DOHH2 (cell line): ENCODE data around the gene IRF2BP2.
A peak's percentile ranks its signal among the peaks of the same experiment; 100 is the strongest.

Source experiments
- H3F3A ChIP-seq: fragments of 200-600 bp; sonication (generic), shearing (Covaris generic); 2 replicates; pipeline ENCODE4 v1.6.0; 2016; ENCODE audit warnings: antibody characterized with exemption, mild to moderate bottlenecking; ENCODE audit not compliant: control insufficient read depth, insufficient read depth
- H3K27ac ChIP-seq: fragments of 200-600 bp; sonication (generic); 2 replicates; pipeline ENCODE4 v1.5.1; 2014; ENCODE audit warnings: low read depth, mild to moderate bottlenecking, low read length, moderate library complexity
- H3K27me3 ChIP-seq: fragments of 200-600 bp; sonication (generic); 2 replicates; pipeline ENCODE4 v1.6.1; 2014; ENCODE audit warnings: mild to moderate bottlenecking, low read length, mixed read lengths; ENCODE audit not compliant: control insufficient read depth
- H3K36me3 ChIP-seq: fragments of 200-600 bp; sonication (generic); 2 replicates; pipeline ENCODE4 v1.6.1; 2014; ENCODE audit warnings: mild to moderate bottlenecking, low read length, moderate library complexity, mixed read lengths; ENCODE audit not compliant: control insufficient read depth
- H3K4me1 ChIP-seq: fragments of 200-600 bp; sonication (generic); 2 replicates; pipeline ENCODE4 v1.6.1; 2014; ENCODE audit warnings: mild to moderate bottlenecking, low read length, mixed read lengths; ENCODE audit not compliant: control insufficient read depth
- H3K4me2 ChIP-seq: fragments of 200-600 bp; sonication (generic); 2 replicates; pipeline ENCODE4 v1.6.0; 2014; ENCODE audit warnings: mild to moderate bottlenecking, low read length, moderate library complexity
- H3K4me3 ChIP-seq: fragments of 200-600 bp; sonication (generic); 2 replicates; pipeline ENCODE4 v1.5.1; 2014; ENCODE audit warnings: mild to moderate bottlenecking, low read length, mixed read lengths
- H3K79me2 ChIP-seq: fragments of 200-600 bp; sonication (generic); 2 replicates; pipeline ENCODE4 v1.6.1; 2014; ENCODE audit warnings: mild to moderate bottlenecking, low read length, mixed read lengths; ENCODE audit not compliant: control insufficient read depth
- H3K9me2 ChIP-seq: fragments of 200-600 bp; sonication (generic); replicated peaks from 2 replicates; pipeline ENCODE4 v1.6.1; 2014; ENCODE audit warnings: mild to moderate bottlenecking, low read length, mixed read lengths; ENCODE audit not compliant: control insufficient read depth
- H3K9me3 ChIP-seq: fragments of 200-600 bp; sonication (generic); 2 replicates; pipeline ENCODE4 v1.6.1; 2014; ENCODE audit warnings: antibody characterized with exemption, low read length, mixed read lengths; ENCODE audit not compliant: control insufficient read depth, insufficient read depth
- H4K20me1 ChIP-seq: fragments of 200-600 bp; sonication (generic); 2 replicates; pipeline ENCODE4 v1.6.0; 2014; ENCODE audit warnings: low read depth, mild to moderate bottlenecking, antibody characterized with exemption, low read length, moderate library complexity; ENCODE audit not compliant: control insufficient read depth, insufficient read depth
- EZH2phosphoT487 ChIP-seq: fragments of 200-600 bp; sonication (generic); IDR thresholded peaks from 2 replicates; pipeline ENCODE4 v1.6.1; 2017; ENCODE audit warnings: borderline replicate concordance, mild to moderate bottlenecking, antibody characterized with exemption, low read length, moderate library complexity, mixed read lengths
- TF ChIP-seq, protein P1 (sequence below): fragments of 200-600 bp; sonication (generic); IDR thresholded peaks from one replicate; pipeline ENCODE4 v1.5.1; 2014; ENCODE audit warnings: antibody characterized with exemption, mild to moderate bottlenecking, low read depth, low read length; ENCODE audit not compliant: poor library complexity, severe bottlenecking

IRF2BP2 gene

DNA sequence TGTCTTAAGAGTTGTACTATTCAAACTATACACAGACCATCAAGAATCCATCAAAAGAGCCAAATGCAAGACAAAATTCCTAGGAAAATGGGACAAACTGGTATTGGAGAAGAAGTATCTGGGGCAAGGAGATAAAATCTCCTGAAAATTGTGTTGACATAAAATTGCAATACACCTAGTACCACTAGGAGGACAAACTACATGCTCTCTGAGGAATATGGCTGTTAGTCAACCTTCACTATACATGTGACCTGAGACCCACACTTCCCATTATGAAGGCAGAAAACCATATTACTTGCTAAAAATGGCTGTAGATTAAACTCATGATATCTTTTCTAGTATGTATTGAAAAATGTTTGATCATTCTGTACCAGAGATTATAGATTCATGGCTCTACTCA lies 30.0 kb downstream of the IRF2BP2 start:
- no peak overlapping the region for H3K4me3 ChIP-seq
- no peaks in the 10 kb centered on the region for H3K4me1 ChIP-seq
- no peaks in the 10 kb centered on the region for H3K36me3 ChIP-seq
- H4K20me1 ChIP-seq = no peaks in the 10 kb centered on the region
- no peaks in the 10 kb centered on the region for H3K9me3 ChIP-seq
- no peaks in the 10 kb centered on the region for H3K79me2 ChIP-seq
- H3K27me3 ChIP-seq = no peaks in the 10 kb centered on the region
- H3K9me2 ChIP-seq = no peaks in the 10 kb centered on the region
- no peak overlapping the region for H3K4me2 ChIP-seq
- H3K27ac ChIP-seq = no peak overlapping the region
- H3F3A ChIP-seq = no peaks in the 10 kb centered on the region
- TF ChIP-seq, protein P1, sequence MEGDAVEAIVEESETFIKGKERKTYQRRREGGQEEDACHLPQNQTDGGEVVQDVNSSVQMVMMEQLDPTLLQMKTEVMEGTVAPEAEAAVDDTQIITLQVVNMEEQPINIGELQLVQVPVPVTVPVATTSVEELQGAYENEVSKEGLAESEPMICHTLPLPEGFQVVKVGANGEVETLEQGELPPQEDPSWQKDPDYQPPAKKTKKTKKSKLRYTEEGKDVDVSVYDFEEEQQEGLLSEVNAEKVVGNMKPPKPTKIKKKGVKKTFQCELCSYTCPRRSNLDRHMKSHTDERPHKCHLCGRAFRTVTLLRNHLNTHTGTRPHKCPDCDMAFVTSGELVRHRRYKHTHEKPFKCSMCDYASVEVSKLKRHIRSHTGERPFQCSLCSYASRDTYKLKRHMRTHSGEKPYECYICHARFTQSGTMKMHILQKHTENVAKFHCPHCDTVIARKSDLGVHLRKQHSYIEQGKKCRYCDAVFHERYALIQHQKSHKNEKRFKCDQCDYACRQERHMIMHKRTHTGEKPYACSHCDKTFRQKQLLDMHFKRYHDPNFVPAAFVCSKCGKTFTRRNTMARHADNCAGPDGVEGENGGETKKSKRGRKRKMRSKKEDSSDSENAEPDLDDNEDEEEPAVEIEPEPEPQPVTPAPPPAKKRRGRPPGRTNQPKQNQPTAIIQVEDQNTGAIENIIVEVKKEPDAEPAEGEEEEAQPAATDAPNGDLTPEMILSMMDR = peak; percentile 43
- TF ChIP-seq EZH2phosphoT487 = no peak

DNA sequence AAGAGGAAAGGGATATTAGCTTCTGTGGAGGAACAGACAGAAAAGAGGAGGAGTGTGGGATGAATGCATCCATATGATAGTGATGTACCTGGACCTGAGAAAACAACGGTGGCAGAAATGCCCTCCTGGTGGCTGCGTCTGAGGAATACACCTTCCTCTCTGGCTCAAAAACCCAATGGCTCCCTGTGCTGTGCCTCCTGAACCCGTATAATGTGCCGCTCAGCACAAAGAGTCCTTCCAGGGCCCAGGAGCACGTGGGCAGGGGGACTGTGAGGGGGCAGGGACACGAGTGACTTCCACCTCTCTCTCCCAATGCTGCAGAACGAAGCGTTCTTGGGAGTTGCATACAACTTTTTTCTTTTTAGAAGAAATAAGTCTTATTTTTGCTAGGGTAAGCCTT lies 31.2 kb downstream of the IRF2BP2 start:
- Histone ChIP-seq H3K36me3 (no peaks in the 10 kb centered on the region), H3K4me2 (no peak overlapping the region), H3F3A (no peaks in the 10 kb centered on the region), H3K4me1 (no peaks in the 10 kb centered on the region), H3K4me3 (no peak overlapping the region), H3K79me2 (no peaks in the 10 kb centered on the region), H4K20me1 (no peaks in the 10 kb centered on the region), H3K9me2 (no peaks in the 10 kb centered on the region), H3K27ac (no peak overlapping the region), H3K9me3 (no peaks in the 10 kb centered on the region), H3K27me3 (peaks cover 3% of the 10 kb centered on the region; the same call in 1 of the 2 replicates)
- TF ChIP-seq EZH2phosphoT487 = no peak
- TF ChIP-seq, protein P1 = no peak

DNA sequence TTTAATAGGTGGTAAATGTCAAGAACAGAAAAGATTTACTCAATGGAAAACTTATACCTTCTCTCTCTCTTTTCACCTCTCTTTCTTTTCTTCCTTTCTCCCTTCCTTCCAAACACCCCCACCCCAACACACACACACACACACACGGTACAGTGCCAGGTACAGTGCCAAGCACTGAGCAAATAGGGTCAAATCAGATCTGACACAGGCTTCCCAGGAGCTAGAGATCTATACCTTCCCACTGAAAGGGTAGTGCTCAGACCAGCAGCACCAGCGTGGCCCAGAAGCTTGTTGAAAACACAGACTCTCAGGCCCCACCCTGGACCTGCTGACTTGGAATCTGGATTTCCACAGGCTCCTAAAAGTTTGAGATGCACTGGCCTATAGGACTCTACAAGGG lies 31.9 kb downstream of the IRF2BP2 start:
- H3K9me3 ChIP-seq = no peaks in the 10 kb centered on the region
- TF ChIP-seq EZH2phosphoT487 = no peak
- TF ChIP-seq, protein P1 = no peak
- no peaks in the 10 kb centered on the region for H3K9me2 ChIP-seq
- no peak overlapping the region for H3K4me3 ChIP-seq
- no peaks in the 10 kb centered on the region for H4K20me1 ChIP-seq
- no peak overlapping the region for H3K27ac ChIP-seq
- peaks cover 9% of the 10 kb centered on the region; the same call in 1 of the 2 replicates for H3K27me3 ChIP-seq
- no peaks in the 10 kb centered on the region for H3K4me1 ChIP-seq
- H3K36me3 ChIP-seq = no peaks in the 10 kb centered on the region
- no peak overlapping the region for H3K4me2 ChIP-seq
- no peaks in the 10 kb centered on the region for H3K79me2 ChIP-seq
- H3F3A ChIP-seq = no peaks in the 10 kb centered on the region
